ENCODE results near the gene CNPY1. TPM values are rescaled to one million over a fixed set of nuclear protein-coding genes. Genes with fewer than 3 reads are reported as not detected.

CNPY1 gene
- total RNA-seq, 1 donor from 2014 or later: not detected

- H3K9me3 ChIP-seq (replicated peaks): no peaks in the 10 kb centered on the region
- peaks cover 13% of the 10 kb centered on the region for H3K4me1 ChIP-seq
- H3K36me3 ChIP-seq: no peaks in the 10 kb centered on the region
- no peak for DNase-seq
- no peak overlapping the region for H3K27ac ChIP-seq (replicated peaks)
- intact Hi-C loops (cut with micrococcal nuclease): no loop called here
- peaks cover 100% of the 10 kb centered on the region for H3K27me3 ChIP-seq (ENCODE audit: low read depth)
- H3K4me3 ChIP-seq: no peak overlapping the region
- TF ChIP-seq CTCF (IDR thresholded peaks at IDR 0.05; ENCODE audit: borderline replicate concordance): no peak
Observed at GRCh38 chr7:155531681-155532080, 14.7 kb downstream of the CNPY1 start.

GRCh38 chr7:155530601-155531000, 15.8 kb downstream of the CNPY1 start:
- no peak for DNase-seq
- Histone ChIP-seq H3K4me3 (no peak overlapping the region), H3K27ac (replicated peaks) (no peak overlapping the region), H3K4me1 (peaks cover 13% of the 10 kb centered on the region), H3K9me3 (replicated peaks) (no peaks in the 10 kb centered on the region), H3K36me3 (no peaks in the 10 kb centered on the region), H3K27me3 (ENCODE audit: low read depth) (peaks cover 100% of the 10 kb centered on the region)
- no peak for TF ChIP-seq CTCF (IDR thresholded peaks at IDR 0.05; ENCODE audit: borderline replicate concordance)
- intact Hi-C loops (cut with micrococcal nuclease): no loop called here

- no peaks in the 10 kb centered on the region for H3K9me3 ChIP-seq (replicated peaks)
- no peaks in the 10 kb centered on the region for H3K36me3 ChIP-seq
- no peak overlapping the region for H3K4me3 ChIP-seq
- peaks cover 13% of the 10 kb centered on the region for H3K4me1 ChIP-seq
- TF ChIP-seq CTCF (IDR thresholded peaks at IDR 0.05; ENCODE audit: borderline replicate concordance): no peak
- intact Hi-C loops (cut with micrococcal nuclease): no loop called here
- peaks cover 100% of the 10 kb centered on the region for H3K27me3 ChIP-seq (ENCODE audit: low read depth)
- H3K27ac ChIP-seq (replicated peaks): no peak overlapping the region
- DNase-seq: no peak
Observed at GRCh38 chr7:155529845-155530244, 16.5 kb downstream of the CNPY1 start.

DNA sequence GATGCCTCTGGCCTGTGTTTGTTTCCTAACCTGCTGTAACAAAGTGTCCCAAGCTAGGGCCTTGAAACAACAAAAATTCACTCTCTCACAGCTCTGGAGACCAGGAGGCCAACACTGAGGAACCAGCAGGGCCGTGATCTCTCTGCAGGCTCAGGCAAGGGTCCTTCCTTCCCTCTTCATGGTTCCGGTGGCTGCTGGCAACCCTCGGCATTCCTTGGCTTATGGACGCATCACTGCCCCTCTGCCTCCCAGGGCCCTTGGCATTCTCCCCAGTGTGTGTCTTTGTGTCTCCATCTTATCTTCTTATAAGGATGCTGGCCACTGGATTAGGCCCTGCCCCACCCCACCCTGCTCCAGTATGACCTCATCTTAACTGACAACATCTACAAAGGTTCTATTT, 17.0 kb downstream of the CNPY1 start:
- Histone ChIP-seq H3K27ac (replicated peaks) (no peak overlapping the region), H3K36me3 (no peaks in the 10 kb centered on the region), H3K4me3 (no peak overlapping the region), H3K9me3 (replicated peaks) (no peaks in the 10 kb centered on the region), H3K27me3 (ENCODE audit: low read depth) (peaks cover 98% of the 10 kb centered on the region), H3K4me1 (peaks cover 13% of the 10 kb centered on the region)
- intact Hi-C loops (cut with micrococcal nuclease): no loop called here
- TF ChIP-seq CTCF (IDR thresholded peaks at IDR 0.05; ENCODE audit: borderline replicate concordance): no peak
- no peak for DNase-seq

GRCh38 chr7:155527664-155528063, 18.7 kb downstream of the CNPY1 start:
- intact Hi-C loops (cut with micrococcal nuclease): no loop called here
- no peak for TF ChIP-seq CTCF (IDR thresholded peaks at IDR 0.05; ENCODE audit: borderline replicate concordance)
- peaks cover 98% of the 10 kb centered on the region for H3K27me3 ChIP-seq (ENCODE audit: low read depth)

DNA sequence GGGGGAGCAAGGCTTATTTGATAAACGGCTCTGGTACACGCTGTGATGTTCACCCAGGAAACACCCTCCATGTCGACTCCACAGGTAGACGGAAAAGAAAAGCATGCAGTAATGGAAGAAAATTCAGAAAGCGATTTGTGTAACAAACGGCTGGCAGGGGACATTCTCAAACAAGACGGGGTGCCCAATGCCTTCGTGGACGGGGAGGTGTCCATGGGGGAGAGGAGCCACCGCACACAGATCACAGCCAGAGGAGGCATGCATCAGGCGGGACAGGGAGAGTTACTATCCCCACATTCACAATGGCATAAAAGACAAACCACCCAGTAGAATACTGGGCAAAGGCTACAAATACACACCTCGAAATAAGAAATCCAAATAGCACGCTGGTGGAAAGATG, 20.1 kb downstream of the CNPY1 start:
- no peaks in the 10 kb centered on the region for H3K9me3 ChIP-seq (replicated peaks)
- intact Hi-C loops (cut with micrococcal nuclease): no loop called here

More at GRCh38 chr7:155527664-155528063, 18.7 kb downstream of the CNPY1 start:
- H3K36me3 ChIP-seq: no peaks in the 10 kb centered on the region
- H3K27ac ChIP-seq (replicated peaks): no peak overlapping the region
- no peak for DNase-seq
- H3K4me3 ChIP-seq: no peak overlapping the region
- H3K4me1 ChIP-seq: peaks cover 1% of the 10 kb centered on the region
- H3K9me3 ChIP-seq (replicated peaks): no peaks in the 10 kb centered on the region

More for the DNA sequence above, 20.1 kb downstream of the CNPY1 start:
- H3K4me3 ChIP-seq: no peak overlapping the region
- DNase-seq: no peak
- no peak for TF ChIP-seq CTCF (IDR thresholded peaks at IDR 0.05; ENCODE audit: borderline replicate concordance)
- H3K36me3 ChIP-seq: no peaks in the 10 kb centered on the region
- H3K27ac ChIP-seq (replicated peaks): no peak overlapping the region
- H3K4me1 ChIP-seq: no peaks in the 10 kb centered on the region
- H3K27me3 ChIP-seq (ENCODE audit: low read depth): peaks cover 98% of the 10 kb centered on the region

All from left ventricle myocardium inferior (tissue), 1 donor.